GM20431 (cell line): ENCODE data around the gene THOC1.
"Not testable (repeated sequence)": the region's sequence is repeated elsewhere in the genome, so short reads cannot be mapped to it uniquely, and the experiment has no call there.

Source experiments
- in situ Hi-C: fragments of 300-500 bp; cut with MseI, MboI; formaldehyde crosslinking; loops from one replicate; pipeline ENCODE4 v1.15.0; 2020; ENCODE audit warnings: low sequenced_read_pairs; ENCODE audit not compliant: unreplicated experiment

The THOC1 gene, protein sequence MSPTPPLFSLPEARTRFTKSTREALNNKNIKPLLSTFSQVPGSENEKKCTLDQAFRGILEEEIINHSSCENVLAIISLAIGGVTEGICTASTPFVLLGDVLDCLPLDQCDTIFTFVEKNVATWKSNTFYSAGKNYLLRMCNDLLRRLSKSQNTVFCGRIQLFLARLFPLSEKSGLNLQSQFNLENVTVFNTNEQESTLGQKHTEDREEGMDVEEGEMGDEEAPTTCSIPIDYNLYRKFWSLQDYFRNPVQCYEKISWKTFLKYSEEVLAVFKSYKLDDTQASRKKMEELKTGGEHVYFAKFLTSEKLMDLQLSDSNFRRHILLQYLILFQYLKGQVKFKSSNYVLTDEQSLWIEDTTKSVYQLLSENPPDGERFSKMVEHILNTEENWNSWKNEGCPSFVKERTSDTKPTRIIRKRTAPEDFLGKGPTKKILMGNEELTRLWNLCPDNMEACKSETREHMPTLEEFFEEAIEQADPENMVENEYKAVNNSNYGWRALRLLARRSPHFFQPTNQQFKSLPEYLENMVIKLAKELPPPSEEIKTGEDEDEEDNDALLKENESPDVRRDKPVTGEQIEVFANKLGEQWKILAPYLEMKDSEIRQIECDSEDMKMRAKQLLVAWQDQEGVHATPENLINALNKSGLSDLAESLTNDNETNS

GRCh38 chr18:267688-268552 lies at the start of gene THOC1:
THOC1 (minus strand) TSS chr18:268047; CDS start chr18:268019, 28 bp downstream.
- in situ Hi-C loops: no loop called here

- in situ Hi-C loops: no loop called here
Measured at GRCh38 chr18:317618-318017, 49.8 kb upstream of the THOC1 start.

GRCh38 chr18:316393-316792 lies 48.5 kb upstream of the THOC1 start:
- in situ Hi-C loops: no loop called here

- in situ Hi-C loops: no loop called here
Measured at GRCh38 chr18:313931-314330, 46.1 kb upstream of the THOC1 start.

DNA sequence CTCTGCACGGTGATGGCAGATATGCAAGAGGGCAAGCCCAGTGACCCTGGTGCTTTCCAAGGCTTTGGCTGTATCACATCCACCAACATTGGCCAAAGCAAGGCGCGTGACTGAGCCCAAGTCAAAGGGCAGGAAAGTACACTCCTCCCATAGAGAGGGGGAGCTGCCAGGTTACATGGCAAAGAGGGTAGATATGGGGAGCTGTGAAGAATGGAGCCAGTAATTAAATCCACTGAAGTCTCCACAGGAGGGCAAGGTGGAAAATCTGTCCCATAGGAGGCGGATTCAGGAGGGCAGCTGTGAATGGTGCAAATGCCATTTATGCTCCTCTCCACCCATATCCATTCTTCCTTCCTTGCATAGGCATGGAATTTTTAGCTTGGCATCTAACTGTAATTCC lies 44.6 kb upstream of the THOC1 start:
- in situ Hi-C loops: no loop called here

DNA sequence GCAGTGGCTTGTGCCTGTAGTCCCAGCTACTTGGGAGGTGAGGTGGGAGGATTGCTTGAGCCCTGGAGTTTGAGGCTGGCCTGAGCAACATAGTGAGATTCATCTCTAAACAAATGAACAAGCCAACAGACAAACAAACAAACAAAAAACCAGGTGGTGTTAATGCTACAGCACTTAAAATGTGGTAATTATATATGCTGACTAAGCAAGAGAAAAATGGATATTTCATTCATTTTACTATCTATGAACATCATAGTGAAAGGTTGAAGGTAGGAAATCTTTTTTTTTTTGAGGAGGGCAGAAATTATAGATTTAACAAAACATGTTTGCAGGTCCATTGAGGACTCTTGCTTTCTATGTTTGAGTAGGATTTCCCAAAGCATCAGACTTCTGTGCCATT lies 42.2 kb upstream of the THOC1 start:
- in situ Hi-C loops: no loop called here

- in situ Hi-C loops: not testable (repeated sequence)
Measured at GRCh38 chr18:308086-308485, 40.2 kb upstream of the THOC1 start.

GRCh38 chr18:306608-307255 lies 38.9 kb upstream of the THOC1 start:
- in situ Hi-C loops: no loop called here

DNA sequence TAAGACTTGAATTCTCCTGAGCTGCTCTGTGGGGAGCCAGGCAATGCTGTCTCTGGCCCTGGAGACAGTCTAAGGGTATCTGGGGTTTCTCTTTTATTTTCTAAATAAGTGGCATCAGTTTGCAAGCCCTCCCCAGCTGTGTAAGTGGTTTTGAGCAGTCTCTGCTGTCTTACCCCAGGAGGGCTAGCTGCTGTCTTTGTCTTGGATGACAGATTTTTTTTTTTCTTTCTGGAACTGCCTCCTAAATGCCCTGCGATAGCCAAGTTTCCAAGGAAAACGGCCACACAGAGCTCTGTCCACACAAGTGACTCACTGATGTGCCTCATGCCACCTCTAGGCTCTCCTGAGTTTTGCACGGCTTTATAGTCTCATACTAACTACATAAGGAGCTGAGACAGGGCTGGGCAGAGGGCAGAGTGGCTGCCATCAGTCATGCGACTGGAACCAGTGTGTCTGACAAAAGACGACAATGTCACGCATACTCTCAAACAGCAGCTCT lies 37.2 kb upstream of the THOC1 start:
- in situ Hi-C loops: no loop called here

DNA sequence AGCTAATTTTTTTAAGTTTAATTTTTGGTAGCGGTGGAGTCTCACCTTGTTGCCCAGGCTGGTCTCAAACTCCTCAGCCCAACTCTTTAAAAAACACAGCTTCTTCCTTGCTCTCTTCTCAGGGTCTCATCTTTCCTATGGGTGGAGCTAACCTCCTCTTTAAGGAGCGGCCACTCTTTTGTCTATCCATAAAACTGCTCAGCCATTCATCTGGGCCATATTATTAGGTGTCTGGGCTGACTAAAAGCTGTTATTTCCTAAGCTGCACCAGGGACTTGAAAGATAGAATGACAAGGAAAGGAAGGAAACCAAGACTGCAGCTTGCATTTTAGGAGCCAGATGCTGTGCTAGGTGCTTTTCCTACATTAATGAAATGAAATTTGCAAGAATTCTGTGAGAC lies 35.8 kb upstream of the THOC1 start:
- in situ Hi-C loops: no loop called here

- in situ Hi-C loops: no loop called here
Measured at GRCh38 chr18:303011-303410, 35.2 kb upstream of the THOC1 start.

DNA sequence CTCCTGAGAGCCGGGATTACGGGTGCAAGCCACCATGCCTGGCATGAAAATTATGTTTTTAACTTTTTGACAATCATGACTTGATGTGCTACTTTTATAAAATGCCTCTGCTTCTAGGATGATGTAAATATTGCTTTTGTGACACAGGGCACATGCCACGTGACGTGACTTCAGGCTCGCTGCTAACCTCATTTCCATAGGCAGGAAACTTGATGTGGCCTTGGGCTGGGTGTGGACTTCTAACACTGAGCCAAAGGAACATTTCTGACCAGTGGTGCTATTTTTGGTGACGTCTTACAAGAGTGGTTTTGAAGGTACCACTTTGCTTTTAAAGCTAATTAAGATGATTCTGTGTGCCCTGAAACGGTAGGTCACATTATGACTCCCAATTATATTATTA lies 34.2 kb upstream of the THOC1 start:
- in situ Hi-C loops: no loop called here

- in situ Hi-C loops: no loop called here
Measured at GRCh38 chr18:297936-298335, 30.1 kb upstream of the THOC1 start.

DNA sequence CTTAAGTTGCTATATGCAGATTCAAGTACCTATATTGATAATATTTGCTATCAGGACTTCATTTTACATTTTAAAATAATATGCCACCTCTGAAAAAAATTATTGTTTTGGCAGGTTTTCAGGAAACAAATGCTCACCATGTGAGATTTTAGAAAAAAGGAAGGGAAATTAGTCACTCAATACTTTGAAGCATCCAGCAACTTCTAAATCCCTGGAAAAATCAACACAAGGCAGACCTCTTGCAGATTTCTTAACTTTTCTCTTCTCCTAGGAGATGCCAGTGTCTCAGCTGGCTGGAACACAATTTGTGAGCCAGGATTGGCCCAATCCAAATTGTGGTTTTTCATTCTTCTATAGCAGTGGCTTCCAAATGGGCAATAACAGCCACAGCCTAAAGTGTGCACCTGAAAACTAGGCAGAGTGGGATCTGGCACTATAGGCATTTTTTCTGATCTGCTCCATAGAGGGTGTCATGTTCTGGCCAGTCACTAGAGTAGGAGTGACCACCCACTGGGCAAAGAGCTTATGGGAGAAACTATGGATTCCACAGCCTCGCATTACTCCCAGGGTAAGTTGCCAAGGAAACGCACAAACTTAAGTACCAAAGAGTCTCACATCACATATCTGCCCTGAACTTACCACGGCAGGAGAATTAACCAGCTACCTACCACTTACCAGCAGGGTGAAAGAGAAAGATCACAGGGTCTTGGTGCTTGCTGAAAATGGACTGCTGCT lies 28.1 kb upstream of the THOC1 start:
- in situ Hi-C loops: no loop called here

DNA sequence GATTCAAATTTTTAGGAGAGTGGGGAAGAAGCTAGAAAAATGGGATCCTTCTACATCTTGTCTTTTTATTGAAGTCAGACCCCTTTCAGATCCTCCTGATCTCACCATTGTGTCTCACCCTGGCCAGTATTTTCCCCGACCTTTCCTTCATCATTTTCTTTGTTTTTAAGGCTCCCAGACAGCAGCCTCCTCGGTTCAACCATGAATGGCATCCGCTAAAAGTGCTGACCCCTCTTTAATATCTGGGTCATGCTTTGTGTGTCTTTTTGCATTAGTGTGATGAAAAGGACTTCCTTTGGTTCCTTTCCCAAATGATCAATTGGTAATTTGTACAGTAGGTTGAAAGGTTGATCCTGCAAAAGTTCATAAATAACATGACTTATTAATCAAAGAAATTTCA lies 26.7 kb upstream of the THOC1 start:
- in situ Hi-C loops: no loop called here

DNA sequence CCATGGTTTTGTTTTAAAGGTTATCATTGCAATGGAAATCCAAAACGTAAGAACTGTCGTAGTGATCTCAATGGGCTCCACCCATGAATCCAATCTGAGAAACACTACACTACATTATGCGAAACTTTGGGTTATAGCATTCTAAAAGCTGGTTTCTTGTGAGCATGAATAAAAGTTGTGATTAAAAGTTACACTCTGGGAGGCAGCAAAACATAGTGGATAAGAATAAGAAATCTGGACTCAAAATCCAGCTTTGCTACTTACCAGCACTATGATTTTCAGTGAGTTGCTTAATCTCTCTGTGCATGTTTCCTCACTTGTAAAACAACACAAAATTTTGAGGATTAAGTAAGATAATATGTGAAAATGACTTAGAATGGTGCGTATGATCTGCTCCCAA lies 25.7 kb upstream of the THOC1 start:
- in situ Hi-C loops: no loop called here

GRCh38 chr18:292271-292670 lies 24.4 kb upstream of the THOC1 start:
- in situ Hi-C loops: no loop called here

- in situ Hi-C loops: not testable (repeated sequence)
Measured at GRCh38 chr18:289970-290369, 22.1 kb upstream of the THOC1 start.

DNA sequence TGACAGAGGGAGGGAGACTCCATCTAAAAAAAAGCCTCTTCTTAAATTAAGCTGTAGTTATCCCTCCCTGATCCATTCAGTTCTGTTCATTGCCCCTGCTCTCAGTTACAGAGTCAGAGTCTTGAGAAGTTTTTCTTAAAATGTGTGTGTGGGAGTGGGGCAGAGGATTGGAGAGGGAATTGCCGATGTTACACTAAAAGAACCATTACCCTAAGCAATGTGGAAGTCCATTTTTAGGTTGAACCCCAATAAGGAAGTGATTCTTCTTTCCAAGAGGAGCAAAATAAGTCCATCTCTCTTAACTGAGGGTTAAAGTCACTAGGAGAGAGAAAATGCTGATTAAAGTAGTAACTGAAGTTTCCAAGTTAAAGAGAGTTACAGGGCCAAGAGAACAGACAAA lies 21.2 kb upstream of the THOC1 start:
- in situ Hi-C loops: no loop called here
